Activated T-helper 1 cell treated with anti-CD3 and anti-CD28 coated beads, Interleukin-2, amount 50 U/mL, for 16 hours (primary cell): ENCODE data around the gene XIRP2.
"Not testable (repeated sequence)": the region's sequence is repeated elsewhere in the genome, so short reads cannot be mapped to it uniquely, and the experiment has no call there.

Experiments
- DNase-seq, 2 donors: peaks; one replicate each; pipeline ENCODE4 v3.0.0-alpha.2; 2020; ENCODE audit warnings: low read depth in 1 of 2, low spot score in 1 of 2

Gene XIRP2

DNA sequence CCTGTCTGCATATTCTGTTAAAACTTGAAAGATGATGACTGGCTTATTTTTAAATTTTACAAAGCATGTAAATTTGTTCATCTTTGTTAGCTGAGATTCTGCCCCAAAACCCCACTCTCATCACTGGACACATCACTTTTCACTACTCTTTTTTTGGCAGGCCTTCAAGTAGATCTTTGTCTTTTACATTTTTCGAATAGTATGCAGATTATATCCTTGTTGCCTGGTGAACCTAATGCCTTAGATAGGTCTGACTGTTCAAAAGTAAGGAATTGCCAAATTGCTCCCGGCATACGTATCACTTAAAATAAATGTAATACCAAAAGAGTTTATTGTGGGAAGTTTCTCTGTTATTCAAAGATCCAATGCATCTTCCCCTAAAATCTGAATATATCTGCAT, 303.3 kb downstream of the XIRP2 start:
- DNase-seq, result no peak

DNA sequence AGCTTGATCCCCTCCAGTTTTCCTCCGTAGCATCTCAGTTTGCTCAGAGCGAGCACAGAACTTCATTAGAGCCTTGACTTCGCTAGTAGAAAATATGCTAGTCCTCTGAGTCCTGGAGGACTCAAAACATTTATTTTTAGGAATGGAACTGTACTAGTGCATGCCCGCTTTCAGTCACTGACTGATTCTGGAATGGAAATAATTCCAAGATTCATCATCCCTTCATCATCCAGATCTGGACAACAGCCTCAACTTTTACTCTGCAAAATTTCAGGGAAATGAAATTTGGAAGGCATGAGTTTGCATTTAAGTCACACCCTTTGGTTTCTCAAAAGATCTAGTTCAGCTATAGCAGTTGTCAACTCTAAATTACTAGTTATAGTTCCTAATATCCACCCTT, 304.6 kb downstream of the XIRP2 start:
- DNase-seq, result no peak

DNA sequence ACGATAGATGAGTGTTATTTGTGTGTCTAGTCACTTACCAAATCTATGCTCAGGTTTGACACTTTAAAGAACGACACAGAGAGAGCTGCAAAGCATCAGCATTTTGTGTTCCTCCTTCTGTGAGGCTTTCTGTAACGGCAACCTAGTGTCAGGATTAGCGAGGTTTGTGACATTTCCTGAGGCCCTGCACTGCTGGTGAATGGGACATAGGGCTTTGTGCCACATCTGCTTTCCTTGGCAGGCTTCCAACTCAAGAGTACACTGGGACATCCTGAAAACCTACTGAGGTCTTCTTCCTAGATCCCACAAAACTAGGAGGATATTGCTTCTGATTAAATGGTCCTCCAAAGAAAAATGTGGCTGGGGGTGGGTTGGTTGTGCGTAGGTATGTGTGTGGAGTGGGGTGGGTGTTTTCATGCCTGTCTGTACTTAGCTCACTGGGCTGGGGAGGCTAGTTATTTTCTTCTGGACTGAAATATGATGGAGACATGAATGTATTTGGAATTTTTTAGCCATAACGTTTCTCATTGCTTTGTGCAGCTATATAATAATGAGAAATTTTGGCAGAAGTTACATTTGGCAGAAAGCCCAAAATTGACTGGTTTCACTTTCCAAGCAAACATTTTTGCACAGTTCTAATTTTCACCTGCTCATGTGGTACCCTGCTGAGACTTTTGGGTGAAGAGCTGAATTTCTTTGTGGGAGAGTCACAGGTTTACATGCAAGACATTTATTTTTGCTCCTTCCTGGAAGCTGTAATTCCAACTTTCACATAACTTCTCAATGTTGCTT, 308.4 kb downstream of the XIRP2 start:
- no peak for DNase-seq

DNA sequence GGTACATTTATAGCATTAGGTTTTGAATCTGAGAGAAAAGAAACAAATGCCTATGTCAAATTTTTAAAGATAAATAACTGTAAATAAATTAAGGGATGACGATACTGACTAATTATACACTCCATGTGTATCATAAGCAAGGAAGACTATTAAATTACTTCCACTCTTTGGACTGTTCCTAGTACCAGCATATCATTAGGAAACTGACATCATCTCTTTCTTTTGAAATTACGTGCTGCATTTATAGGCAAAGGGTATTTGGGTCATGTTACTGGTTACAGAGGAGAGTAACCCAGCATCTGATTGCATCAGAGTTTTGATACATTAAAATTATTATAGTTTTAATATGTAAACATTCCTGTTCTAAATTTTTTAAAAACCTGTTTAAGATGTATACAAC, 309.7 kb downstream of the XIRP2 start:
- DNase-seq, result no peak

DNA sequence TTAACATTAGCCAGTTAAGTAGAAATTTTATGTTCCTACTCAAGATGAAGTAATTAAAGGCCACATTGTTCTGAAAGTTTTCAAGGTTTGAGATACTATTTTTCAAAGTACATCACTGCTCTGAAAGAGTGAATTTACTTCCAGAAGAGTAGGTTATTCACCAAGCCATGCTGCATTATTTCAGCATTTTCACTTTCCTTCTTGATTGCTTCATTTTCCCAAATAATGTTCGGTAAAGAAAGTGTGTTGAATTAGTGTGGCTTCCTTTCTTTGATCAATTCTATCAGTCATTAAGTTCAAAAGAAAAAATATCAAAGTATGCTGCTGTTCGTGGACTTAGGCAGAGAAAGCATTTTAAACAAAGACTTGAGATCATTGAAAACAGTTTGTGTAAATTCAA, 310.3 kb downstream of the XIRP2 start:
- no peak for DNase-seq

DNA sequence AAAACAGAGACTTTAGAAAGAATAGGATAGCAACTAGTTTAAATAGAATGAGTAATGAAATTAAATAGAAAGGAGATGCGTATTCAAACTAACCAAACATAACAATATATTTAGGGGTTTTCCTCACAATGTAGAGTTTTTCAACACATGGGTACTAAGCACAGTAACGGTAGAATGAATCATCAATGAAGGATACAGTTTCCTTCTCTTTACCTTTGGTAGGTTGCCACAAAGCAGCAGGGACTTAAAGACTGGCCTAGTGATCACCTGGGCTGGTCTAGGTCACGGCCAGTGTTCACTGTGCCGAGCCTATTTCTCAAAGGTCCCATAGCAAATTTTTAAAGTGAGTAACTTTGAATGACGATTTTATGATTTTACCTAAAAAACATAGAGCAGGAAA, 311.7 kb downstream of the XIRP2 start:
- no peak for DNase-seq

DNA sequence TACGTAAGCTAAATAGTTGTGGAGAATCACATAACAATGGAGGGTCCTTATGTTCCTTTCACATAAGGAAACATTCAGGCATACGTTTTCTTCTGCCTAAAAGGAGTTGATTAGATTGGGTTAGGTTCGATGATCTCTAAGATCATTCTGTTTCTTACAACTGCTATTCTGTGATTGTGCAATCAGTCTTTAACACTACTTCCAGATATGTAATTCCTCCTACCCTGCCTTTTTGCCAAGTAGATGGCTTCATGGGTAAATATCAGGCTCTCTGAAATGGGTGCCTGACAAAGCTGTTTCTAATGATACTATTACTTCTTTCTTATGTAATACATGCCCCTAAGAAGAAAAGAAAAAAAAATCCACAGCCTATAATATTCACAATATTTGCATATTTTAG, 321.5 kb downstream of the XIRP2 start:
- DNase-seq, result no peak

DNA sequence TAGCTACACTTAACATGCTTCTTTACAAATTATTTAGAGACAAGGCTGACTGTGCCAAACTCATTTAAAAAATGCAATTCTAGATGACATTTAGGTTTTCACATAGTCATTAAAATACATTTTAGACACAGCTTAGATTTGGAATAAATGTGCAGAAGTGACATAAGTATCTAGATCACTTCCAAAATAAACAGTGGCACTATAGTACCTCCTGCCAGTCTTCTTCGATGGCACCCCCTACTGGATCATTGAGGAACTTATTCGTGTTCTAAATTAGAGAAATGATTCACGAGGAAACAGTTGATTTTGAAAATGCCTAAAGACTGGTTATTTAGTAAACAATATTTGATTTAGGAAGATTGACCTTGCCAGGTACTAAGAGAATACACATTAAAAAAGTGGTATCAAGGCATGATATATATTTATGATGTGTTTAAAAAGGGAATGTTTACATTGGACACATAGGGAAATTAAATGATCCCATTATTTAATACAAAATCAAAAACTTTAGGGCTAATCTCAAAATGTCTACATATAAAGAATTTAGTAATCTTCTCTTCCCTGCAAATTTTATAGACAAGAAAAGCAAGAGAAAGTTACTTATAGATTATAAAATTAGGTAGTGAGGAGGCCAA, 323.9 kb downstream of the XIRP2 start:
- DNase-seq, result no peak

DNA sequence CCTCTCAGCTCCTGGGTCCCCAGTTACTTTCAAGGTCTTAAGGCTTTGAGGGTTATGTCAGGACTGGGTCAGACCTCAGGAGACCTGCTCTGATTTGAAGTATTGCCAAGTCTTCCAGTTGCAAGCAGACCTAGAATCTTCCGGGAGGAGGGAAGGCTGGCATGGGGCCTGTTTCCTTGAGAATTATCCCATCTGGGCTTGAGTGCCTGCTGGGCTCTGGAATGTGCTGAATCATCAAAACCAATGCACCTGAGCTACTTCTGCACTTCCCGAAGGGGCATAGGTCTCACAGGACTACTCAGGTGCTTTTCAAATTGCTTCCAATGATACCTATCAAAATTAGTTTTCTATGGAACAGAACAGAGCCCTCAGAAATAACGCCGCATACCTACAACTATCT, 327.3 kb downstream of the XIRP2 start:
- no peak for DNase-seq

DNA sequence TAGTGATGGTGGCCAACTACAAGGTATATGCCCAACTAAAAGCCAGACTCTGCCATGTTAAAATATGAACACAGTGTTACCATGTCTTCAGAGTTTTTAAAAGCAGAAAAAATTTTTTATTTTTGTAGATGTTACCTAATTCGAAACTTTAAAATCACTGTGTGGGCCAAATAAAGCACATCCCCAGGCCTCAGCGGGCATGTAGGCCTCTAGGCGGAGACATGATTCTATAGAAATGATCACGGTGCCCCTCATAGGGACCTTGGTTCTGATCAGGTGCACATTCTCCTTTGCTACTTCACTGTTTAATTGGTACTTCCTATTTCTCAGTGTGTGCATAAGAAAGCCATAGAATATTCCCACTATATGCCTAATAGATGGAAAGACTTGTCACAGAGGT, 349.2 kb downstream of the XIRP2 start:
- no peak for DNase-seq

DNA sequence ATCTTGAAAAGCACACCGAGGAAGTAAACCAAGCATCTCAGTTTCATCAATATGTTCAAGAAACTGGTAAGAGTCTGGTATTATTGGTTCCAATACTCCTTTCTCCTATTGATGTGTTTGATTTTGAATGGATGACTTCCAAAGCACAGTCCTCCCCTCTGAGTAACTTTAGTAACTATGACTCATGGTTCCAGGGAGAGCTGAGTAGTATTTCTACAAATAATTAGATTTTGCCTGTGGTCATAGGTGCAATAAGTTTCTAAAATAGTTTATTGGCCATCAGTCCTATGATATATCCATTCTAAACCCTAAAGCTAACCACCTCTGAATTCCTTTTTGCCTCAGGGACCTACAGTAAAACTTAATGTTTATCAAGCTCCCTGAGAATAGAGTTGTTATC, 352.4 kb downstream of the XIRP2 start:
- no peak for DNase-seq

DNA sequence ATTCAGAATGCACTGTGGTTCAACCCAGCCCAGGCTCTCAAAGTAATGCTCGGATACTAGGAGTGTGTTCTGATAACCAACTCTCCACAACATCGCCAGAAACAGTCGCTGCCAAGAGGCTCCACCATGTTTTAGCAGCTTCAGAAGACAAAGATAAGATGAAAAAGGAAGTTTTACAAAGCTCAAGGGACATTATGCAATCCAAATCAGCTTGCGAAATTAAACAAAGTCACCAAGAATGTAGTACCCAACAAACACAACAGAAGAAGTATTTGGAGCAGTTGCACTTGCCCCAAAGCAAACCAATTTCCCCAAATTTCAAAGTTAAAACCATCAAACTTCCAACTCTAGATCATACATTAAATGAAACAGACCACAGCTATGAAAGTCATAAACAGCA, 360.9 kb downstream of the XIRP2 start:
- no peak for DNase-seq

DNA sequence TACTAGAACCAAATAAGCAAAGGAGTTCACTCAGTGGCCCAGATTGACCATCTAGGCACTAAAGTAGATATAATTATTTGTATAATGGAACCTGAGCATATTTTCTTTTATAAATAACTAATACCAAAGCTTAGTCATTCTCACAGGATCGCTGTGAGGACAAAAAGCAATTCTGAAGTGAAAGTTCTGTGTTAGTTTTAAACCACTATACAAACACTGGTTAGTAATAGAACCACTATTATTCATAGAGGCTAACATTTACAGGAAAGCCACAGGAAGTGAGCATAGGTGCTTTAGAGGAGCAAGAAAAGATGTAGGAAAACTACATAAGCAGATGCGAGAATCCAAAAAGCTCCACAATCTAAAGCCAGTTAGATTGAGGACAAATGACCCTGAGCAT, 364.7 kb downstream of the XIRP2 start:
- DNase-seq, result no peak

DNA sequence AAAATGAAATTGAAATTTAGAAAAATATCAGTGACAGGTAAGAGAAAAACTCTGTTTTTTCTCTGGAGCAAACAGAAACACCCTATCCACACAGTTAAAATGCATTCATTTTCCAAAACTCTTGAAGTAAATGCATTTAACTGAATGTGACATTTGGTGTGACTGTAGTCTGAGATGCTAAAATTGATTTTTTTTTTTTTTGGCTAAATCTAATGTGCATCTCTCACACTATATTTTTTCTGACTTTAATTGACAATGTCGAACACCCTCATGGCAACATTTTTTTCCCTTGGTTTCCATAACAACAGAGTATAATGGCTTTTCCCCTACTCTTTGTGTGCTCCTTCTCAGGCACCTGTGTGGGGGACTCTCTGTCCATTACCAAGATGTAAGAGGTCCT, 366.4 kb downstream of the XIRP2 start:
- no peak for DNase-seq

DNA sequence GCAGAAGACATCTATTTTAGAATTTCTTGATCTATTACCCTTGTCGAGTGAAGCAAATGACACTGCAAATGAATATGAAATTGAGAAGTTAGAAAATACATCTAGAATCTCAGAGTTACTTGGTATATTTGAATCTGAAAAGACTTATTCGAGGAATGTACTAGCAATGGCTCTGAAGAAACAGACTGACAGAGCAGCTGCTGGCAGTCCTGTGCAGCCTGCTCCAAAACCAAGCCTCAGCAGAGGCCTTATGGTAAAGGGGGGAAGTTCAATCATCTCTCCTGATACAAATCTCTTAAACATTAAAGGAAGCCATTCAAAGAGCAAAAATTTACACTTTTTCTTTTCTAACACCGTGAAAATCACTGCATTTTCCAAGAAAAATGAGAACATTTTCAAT, 370.4 kb downstream of the XIRP2 start:
- no peak for DNase-seq

DNA sequence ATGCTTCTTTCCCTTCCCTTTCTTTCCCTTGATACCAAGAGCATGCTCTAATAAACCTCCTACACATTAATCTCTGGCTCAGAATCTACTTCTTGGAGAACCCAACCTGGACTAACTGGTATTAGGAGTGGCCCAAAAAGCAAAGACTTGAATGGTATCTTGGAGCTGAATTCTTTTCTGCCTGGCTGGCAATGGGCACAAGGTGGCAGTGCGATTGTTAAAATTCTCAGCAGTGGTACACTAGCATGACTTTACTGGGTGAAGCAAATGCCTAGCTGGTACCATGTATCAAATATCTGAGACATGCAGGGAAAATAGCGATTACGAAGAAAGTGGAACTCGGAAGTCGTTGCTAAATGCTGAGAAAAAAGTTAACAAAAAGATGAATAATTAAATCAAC, 376.1 kb downstream of the XIRP2 start:
- no peak for DNase-seq

DNA sequence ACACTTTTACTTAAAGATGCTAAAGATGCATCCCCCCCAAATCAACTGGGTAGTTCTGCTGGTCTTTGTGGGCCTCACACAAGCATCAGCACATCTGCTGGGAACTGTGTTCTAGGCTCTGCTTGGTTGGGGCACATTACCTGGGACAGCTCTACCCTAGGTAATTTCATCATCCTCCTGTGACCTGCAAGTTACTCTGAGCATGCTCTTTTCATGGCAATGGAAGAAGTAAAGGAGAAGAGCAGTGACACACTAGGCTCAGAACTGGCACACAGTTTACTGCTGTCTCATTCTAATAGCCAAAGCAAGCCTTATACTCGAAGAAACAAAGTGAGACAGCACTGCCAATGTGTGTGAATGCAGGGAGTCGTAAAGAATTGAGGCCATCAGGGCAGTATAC, 376.7 kb downstream of the XIRP2 start:
- DNase-seq, result no peak

DNA sequence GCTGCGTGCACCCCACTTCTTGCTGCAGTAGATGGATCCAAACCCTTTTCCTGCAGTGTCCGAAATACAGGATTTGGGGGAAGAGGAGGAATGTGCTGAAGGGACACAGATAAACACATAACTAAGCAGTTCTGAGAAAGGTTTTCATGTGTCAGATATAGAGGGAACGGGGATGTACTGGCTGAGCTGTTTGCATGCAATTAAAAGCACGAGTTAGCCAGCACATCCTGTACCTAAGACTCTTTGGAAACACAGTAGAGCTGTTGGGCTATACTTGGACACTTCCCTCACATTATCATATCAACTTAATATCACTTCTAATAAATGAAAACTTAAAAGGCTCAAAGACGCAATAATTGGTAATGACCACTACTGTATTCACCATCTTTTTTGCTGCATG, 377.4 kb downstream of the XIRP2 start:
- no peak for DNase-seq

DNA sequence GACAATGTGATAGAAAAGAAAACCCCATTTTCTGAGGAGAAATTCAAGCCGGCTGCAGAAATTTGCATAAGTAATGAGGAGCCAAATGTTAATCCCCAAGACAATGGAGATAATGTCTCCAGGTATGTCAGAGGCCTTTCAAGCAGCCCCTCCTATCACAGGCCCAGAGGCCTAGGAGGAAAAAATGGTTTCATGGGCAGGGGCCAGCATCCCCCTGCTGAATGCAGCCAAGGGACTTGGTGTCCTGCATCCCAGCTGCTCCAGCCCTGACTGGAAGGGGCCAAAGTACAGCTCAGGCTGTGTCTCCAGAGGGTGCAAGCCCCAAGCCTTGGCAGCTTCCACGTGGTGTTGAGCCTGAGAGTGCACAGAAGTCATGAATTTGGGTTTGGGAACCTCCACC, 380.0 kb downstream of the XIRP2 start:
- DNase-seq, result not testable (repeated sequence)

DNA sequence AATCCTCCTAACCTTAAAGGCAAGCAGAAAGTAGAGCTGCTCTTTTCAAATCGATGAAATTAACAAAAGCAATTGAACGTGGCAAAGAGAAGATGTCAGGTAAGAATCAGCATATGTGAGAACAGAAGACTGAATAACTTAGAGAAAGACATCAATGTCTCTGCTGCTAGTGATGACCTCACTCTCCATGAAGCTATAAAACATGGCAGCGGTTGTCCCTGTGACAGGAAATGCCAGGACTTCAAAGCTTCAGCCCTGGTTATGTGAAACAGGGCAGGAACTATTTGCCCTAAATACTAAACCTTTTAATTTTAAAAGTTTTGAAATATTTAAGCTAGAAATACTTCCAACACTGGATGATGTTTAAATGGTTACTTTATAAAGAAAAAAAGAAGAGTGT, 383.7 kb downstream of the XIRP2 start:
- no peak for DNase-seq

DNA sequence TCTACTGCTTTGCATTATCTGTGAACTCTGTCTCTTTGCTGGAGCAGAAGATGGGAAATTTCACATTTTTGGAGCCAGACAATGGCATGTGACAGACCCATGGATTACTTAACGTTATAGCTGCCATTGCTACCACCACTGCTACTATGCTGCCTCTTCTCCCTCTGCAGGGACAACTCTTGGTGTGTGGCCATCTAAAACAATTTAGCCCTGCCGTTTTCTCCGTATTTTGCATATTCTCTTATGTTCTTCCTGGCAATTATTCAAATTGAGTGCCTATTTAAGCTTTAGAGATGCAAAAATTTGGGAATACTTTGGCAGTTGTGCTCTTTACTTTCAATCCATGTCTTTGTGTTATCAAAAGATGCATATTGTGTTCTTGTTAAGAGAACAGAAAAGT, 386.8 kb downstream of the XIRP2 start:
- DNase-seq, result no peak

DNA sequence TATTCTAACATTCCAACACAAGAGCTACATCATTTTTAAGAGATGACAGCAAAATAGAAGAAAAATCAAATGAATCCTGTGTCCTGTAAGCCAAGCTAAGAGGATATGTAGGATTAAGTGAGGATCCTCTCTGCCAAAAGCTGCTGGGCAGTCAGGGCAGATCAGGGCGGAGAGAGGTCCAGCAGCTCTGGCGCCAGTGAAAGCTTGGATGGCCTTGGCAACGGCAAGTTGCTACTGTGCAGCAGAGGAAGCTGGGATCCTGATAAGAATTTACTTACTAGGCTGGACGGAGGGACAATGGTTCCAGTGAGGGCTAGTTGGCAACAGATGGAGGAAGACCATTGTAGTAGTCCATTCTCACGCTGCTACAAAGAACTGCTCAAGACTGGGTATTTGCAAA, 391.5 kb downstream of the XIRP2 start:
- DNase-seq, result no peak

DNA sequence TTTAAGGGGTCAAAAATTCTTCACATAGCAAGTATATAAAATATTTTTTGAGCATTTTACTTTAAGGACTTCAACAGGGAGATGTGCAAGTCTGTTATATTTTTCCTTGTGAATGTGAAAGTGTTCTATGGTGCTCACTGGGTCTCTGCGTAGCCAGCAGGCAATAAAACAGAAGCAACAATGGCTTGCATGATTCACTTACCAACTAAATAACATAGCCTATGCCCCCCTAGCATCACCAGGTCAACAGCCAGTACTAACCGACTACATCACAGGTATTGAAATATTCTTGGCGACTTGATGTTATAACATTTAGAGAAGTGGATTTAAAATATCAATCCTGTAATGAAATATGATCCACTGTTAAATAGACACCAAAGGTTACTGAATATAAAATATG, 398.9 kb downstream of the XIRP2 start:
- no peak for DNase-seq
